Peyer's patch (tissue), 4 donors: Measurements from ENCODE around the gene ZG16B.

Experiments
- POLR2A ChIP-seq, 2 donors: fragments of 450-650 bp; IDR thresholded peaks; one replicate each; pipeline ENCODE4 v1.5.1; 2017; ENCODE audit warnings: antibody characterized with exemption in 2 of 2, mild to moderate bottlenecking in 2 of 2, moderate library complexity in 2 of 2
- TF ChIP-seq, protein P1 (sequence below), 6 experiments: fragments of 450-650 bp in 4 of 6; fragments of 200-600 bp in 2 of 6; sonication (generic) in 1 of 6; IDR thresholded peaks; one replicate each; pipeline ENCODE4 v1.5.1; 2017 to 2019; ENCODE audit warnings: antibody characterized with exemption in 6 of 6, mild to moderate bottlenecking in 3 of 6, moderate library complexity in 1 of 6

DNA sequence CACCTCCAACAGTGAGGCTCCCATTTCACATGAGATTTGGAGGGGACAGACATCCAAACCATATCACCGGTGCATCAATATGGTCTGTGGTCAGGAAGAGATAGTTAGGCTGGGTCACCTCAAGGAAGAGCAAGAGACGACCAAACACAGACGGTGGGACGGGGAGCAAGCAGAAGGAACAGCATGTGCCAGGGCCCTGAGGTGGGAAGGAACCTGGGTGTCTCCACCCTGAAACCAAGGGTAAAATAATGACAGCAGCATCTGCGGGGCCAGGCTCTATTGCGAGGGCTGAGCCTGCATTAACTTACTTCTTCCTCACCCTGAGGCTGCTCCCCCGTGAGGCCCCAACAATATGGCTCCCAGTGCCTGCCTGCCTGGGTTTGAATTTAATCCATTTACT lies 21.9 kb upstream of the ZG16B start:
- TF ChIP-seq, protein P1, sequence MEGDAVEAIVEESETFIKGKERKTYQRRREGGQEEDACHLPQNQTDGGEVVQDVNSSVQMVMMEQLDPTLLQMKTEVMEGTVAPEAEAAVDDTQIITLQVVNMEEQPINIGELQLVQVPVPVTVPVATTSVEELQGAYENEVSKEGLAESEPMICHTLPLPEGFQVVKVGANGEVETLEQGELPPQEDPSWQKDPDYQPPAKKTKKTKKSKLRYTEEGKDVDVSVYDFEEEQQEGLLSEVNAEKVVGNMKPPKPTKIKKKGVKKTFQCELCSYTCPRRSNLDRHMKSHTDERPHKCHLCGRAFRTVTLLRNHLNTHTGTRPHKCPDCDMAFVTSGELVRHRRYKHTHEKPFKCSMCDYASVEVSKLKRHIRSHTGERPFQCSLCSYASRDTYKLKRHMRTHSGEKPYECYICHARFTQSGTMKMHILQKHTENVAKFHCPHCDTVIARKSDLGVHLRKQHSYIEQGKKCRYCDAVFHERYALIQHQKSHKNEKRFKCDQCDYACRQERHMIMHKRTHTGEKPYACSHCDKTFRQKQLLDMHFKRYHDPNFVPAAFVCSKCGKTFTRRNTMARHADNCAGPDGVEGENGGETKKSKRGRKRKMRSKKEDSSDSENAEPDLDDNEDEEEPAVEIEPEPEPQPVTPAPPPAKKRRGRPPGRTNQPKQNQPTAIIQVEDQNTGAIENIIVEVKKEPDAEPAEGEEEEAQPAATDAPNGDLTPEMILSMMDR (IDR thresholded peaks at IDR 0.05): no peak
- no peak for TF ChIP-seq POLR2A (IDR thresholded peaks at IDR 0.05)
